WTC11 (cell line): Measurements from ENCODE around the gene ARRDC1. TPM values are rescaled to one million over a fixed set of nuclear protein-coding genes. Genes with fewer than 3 reads are reported as not detected.

ENCODE experiments used
- ATAC-seq: fragments of 200-7000 bp; cut with Tn5 transposase; 2 replicates; pipeline ENCODE4 v1.10.0; 2021; ENCODE audit warnings: mild to moderate bottlenecking, moderate library complexity
- CTCF ChIA-PET: fragments of 300-600 bp; sonication (Branson Sonifier 250); formaldehyde crosslinking; loops from one replicate; lab custom pipeline; 2021; ENCODE audit warnings: antibody characterized with exemption; lab: Charles Lee
- POLR2A ChIA-PET: fragments of 350-600 bp; sonication (Branson Sonifier 250); formaldehyde crosslinking; loops from one replicate; lab custom pipeline; 2021; ENCODE audit warnings: antibody characterized with exemption; lab: Charles Lee
- DNase-seq: peaks from one replicate; pipeline ENCODE4 v3.0.0; 2021; ENCODE audit warnings: low spot score
- H3K27ac Mint-ChIP-seq: 2 replicates; pipeline ENCODE4 v1.8.0; 2021; ENCODE audit warnings: mixed read lengths
- H3K27me3 Mint-ChIP-seq: 2 replicates; pipeline ENCODE4 v1.8.0; 2021; ENCODE audit warnings: low read depth, mild to moderate bottlenecking, moderate library complexity, mixed read lengths
- H3K36me3 Mint-ChIP-seq: 2 replicates; pipeline ENCODE4 v1.8.0; 2021; ENCODE audit warnings: mixed read lengths
- H3K4me1 Mint-ChIP-seq: 2 replicates; pipeline ENCODE4 v1.8.0; 2022; ENCODE audit warnings: mixed read lengths
- H3K4me3 Mint-ChIP-seq: 2 replicates; pipeline ENCODE4 v1.8.0; 2021; ENCODE audit warnings: mild to moderate bottlenecking, moderate library complexity, mixed read lengths
- H3K9me3 Mint-ChIP-seq: 2 replicates; pipeline ENCODE4 v1.8.0; 2021; ENCODE audit warnings: mixed read lengths
- ELF4 ChIP-seq: sonication (generic); formaldehyde crosslinking; IDR thresholded peaks from 2 replicates; pipeline ENCODE4 v1.8.1; 2022; ENCODE audit warnings: low read depth, mild to moderate bottlenecking, moderate library complexity, missing genetic modification reagents
- FOXJ3 ChIP-seq: sonication (generic); formaldehyde crosslinking; IDR thresholded peaks from 2 replicates; pipeline ENCODE4 v1.9.0; 2021; ENCODE audit warnings: missing genetic modification reagents, mild to moderate bottlenecking, borderline replicate concordance
- HMGA2 ChIP-seq: fragments of 250-450 bp; sonication (Bioruptor Pico); IDR thresholded peaks from 2 replicates; pipeline ENCODE4 v1.4.0; 2021; ENCODE audit warnings: mild to moderate bottlenecking, moderate library complexity
- NFATC4 ChIP-seq: fragments of 250-450 bp; sonication (Bioruptor Pico); IDR thresholded peaks from 2 replicates; pipeline ENCODE4 v1.9.0; 2021; ENCODE audit warnings: mild to moderate bottlenecking
- RELA ChIP-seq: sonication (generic); formaldehyde crosslinking; IDR thresholded peaks from 2 replicates; pipeline ENCODE4 v1.8.1; 2022; ENCODE audit warnings: missing genetic modification reagents, mild to moderate bottlenecking, borderline replicate concordance
- ZNF232 ChIP-seq: sonication (generic); formaldehyde crosslinking; IDR thresholded peaks from 2 replicates; pipeline ENCODE4 v1.8.0; 2022; ENCODE audit warnings: mild to moderate bottlenecking, missing genetic modification reagents
- ZNF423 ChIP-seq: fragments of 250-450 bp; sonication (Bioruptor Pico); IDR thresholded peaks from 2 replicates; pipeline ENCODE4 v2.1.2; 2022; ENCODE audit warnings: mild to moderate bottlenecking, moderate library complexity
- total RNA-seq: library from RNA; stranded (reverse); gene quantifications from 3 replicates; pipeline ENCODE4 v1.2.3, GENCODE V29; 2021
- TF ChIP-seq, protein P1 (sequence below): fragments of 250-450 bp; sonication (Bioruptor Pico); IDR thresholded peaks from 2 replicates; pipeline ENCODE4 v1.8.0; 2021; ENCODE audit warnings: mild to moderate bottlenecking
- TF ChIP-seq, protein P2 (sequence below): sonication (generic); formaldehyde crosslinking; IDR thresholded peaks from 2 replicates; pipeline ENCODE4 v1.8.1; 2023; ENCODE audit warnings: mild to moderate bottlenecking, moderate library complexity, missing genetic modification reagents
- TF ChIP-seq, protein P3 (sequence below): sonication (generic); formaldehyde crosslinking; IDR thresholded peaks from 2 replicates; pipeline ENCODE4 v1.8.1; 2022; ENCODE audit warnings: low read depth, mild to moderate bottlenecking, moderate library complexity, missing genetic modification reagents, borderline replicate concordance
- TF ChIP-seq, protein P4 (sequence below): fragments of 250-450 bp; sonication (Bioruptor Pico); IDR thresholded peaks from 2 replicates; pipeline ENCODE4 v1.9.0; 2021; ENCODE audit warnings: mild to moderate bottlenecking
- TF ChIP-seq, protein P5 (sequence below): fragments of 250-450 bp; sonication (Bioruptor Pico); IDR thresholded peaks from 2 replicates; pipeline ENCODE4 v1.9.0; 2021; ENCODE audit warnings: mild to moderate bottlenecking, borderline replicate concordance
- TF ChIP-seq, protein P6 (sequence below): sonication (generic); formaldehyde crosslinking; IDR thresholded peaks from 2 replicates; pipeline ENCODE4 v1.8.0; 2022; ENCODE audit warnings: mild to moderate bottlenecking, missing genetic modification reagents
- TF ChIP-seq, protein P7 (sequence below): sonication (generic); formaldehyde crosslinking; IDR thresholded peaks from 2 replicates; pipeline ENCODE4 v1.8.1; 2022; ENCODE audit warnings: low read depth, missing genetic modification reagents, borderline replicate concordance

The ARRDC1 gene
- total RNA-seq, 1 experiment from 2014 or later, result 41.3 TPM

DNA sequence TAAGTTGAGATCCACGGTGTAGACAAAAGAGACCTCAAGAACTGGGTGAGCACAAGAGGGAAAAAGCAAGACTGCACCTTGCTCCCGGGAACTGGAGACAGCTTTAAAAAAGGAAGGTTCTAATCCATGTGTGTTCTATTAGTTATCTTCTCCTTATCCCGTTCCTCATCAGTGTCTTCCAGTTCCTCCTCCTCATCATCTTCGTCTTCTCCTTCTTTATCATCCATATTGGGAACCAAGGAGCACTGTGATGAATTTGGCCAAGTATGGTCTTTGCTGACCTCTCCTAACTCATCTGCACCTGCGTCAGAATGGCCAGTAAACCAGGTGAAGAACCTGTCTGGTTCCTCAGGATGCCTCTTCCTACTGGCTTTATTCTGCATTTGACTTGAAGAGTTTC is 35.4 kb downstream of the ARRDC1 start:
- Mint-ChIP-seq H3K4me3 (no peak overlapping the region), H3K27me3 (no peaks in the 10 kb centered on the region; the same call in 1 of the 2 replicates), H3K9me3 (no peaks in the 10 kb centered on the region), H3K27ac (peak overlapping the region; percentile 60), H3K4me1 (peaks cover 14% of the 10 kb centered on the region), H3K36me3 (peaks cover 15% of the 10 kb centered on the region)
- ATAC-seq (no peak), DNase-seq (no peak)
- TF ChIP-seq, protein P1, sequence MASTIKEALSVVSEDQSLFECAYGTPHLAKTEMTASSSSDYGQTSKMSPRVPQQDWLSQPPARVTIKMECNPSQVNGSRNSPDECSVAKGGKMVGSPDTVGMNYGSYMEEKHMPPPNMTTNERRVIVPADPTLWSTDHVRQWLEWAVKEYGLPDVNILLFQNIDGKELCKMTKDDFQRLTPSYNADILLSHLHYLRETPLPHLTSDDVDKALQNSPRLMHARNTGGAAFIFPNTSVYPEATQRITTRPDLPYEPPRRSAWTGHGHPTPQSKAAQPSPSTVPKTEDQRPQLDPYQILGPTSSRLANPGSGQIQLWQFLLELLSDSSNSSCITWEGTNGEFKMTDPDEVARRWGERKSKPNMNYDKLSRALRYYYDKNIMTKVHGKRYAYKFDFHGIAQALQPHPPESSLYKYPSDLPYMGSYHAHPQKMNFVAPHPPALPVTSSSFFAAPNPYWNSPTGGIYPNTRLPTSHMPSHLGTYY, result no peak
- TF ChIP-seq ZNF232 (no peak), NFATC4 (CRISPR knock-in tag) (no peak), ELF4 (no peak), HMGA2 (CRISPR knock-in tag) (no peak), ZNF423 (CRISPR knock-in tag) (no peak), RELA (CRISPR knock-in tag) (no peak), FOXJ3 (no peak)
- TF ChIP-seq, protein P2, sequence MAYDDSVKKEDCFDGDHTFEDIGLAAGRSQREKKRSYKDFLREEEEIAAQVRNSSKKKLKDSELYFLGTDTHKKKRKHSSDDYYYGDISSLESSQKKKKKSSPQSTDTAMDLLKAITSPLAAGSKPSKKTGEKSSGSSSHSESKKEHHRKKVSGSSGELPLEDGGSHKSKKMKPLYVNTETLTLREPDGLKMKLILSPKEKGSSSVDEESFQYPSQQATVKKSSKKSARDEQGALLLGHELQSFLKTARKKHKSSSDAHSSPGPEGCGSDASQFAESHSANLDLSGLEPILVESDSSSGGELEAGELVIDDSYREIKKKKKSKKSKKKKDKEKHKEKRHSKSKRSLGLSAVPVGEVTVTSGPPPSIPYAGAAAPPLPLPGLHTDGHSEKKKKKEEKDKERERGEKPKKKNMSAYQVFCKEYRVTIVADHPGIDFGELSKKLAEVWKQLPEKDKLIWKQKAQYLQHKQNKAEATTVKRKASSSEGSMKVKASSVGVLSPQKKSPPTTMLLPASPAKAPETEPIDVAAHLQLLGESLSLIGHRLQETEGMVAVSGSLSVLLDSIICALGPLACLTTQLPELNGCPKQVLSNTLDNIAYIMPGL (CRISPR knock-in tag), result no peak
- TF ChIP-seq, protein P3, sequence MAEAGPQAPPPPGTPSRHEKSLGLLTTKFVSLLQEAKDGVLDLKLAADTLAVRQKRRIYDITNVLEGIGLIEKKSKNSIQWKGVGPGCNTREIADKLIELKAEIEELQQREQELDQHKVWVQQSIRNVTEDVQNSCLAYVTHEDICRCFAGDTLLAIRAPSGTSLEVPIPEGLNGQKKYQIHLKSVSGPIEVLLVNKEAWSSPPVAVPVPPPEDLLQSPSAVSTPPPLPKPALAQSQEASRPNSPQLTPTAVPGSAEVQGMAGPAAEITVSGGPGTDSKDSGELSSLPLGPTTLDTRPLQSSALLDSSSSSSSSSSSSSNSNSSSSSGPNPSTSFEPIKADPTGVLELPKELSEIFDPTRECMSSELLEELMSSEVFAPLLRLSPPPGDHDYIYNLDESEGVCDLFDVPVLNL (CRISPR knock-in tag), result no peak
- TF ChIP-seq, protein P4, sequence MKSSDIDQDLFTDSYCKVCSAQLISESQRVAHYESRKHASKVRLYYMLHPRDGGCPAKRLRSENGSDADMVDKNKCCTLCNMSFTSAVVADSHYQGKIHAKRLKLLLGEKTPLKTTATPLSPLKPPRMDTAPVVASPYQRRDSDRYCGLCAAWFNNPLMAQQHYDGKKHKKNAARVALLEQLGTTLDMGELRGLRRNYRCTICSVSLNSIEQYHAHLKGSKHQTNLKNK, result no peak
- TF ChIP-seq, protein P5, sequence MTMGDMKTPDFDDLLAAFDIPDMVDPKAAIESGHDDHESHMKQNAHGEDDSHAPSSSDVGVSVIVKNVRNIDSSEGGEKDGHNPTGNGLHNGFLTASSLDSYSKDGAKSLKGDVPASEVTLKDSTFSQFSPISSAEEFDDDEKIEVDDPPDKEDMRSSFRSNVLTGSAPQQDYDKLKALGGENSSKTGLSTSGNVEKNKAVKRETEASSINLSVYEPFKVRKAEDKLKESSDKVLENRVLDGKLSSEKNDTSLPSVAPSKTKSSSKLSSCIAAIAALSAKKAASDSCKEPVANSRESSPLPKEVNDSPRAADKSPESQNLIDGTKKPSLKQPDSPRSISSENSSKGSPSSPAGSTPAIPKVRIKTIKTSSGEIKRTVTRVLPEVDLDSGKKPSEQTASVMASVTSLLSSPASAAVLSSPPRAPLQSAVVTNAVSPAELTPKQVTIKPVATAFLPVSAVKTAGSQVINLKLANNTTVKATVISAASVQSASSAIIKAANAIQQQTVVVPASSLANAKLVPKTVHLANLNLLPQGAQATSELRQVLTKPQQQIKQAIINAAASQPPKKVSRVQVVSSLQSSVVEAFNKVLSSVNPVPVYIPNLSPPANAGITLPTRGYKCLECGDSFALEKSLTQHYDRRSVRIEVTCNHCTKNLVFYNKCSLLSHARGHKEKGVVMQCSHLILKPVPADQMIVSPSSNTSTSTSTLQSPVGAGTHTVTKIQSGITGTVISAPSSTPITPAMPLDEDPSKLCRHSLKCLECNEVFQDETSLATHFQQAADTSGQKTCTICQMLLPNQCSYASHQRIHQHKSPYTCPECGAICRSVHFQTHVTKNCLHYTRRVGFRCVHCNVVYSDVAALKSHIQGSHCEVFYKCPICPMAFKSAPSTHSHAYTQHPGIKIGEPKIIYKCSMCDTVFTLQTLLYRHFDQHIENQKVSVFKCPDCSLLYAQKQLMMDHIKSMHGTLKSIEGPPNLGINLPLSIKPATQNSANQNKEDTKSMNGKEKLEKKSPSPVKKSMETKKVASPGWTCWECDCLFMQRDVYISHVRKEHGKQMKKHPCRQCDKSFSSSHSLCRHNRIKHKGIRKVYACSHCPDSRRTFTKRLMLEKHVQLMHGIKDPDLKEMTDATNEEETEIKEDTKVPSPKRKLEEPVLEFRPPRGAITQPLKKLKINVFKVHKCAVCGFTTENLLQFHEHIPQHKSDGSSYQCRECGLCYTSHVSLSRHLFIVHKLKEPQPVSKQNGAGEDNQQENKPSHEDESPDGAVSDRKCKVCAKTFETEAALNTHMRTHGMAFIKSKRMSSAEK (CRISPR knock-in tag), result no peak
- TF ChIP-seq, protein P6, sequence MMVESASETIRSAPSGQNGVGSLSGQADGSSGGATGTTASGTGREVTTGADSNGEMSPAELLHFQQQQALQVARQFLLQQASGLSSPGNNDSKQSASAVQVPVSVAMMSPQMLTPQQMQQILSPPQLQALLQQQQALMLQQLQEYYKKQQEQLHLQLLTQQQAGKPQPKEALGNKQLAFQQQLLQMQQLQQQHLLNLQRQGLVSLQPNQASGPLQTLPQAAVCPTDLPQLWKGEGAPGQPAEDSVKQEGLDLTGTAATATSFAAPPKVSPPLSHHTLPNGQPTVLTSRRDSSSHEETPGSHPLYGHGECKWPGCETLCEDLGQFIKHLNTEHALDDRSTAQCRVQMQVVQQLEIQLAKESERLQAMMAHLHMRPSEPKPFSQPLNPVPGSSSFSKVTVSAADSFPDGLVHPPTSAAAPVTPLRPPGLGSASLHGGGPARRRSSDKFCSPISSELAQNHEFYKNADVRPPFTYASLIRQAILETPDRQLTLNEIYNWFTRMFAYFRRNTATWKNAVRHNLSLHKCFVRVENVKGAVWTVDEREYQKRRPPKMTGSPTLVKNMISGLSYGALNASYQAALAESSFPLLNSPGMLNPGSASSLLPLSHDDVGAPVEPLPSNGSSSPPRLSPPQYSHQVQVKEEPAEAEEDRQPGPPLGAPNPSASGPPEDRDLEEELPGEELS (CRISPR knock-in tag), result no peak
- TF ChIP-seq, protein P7, sequence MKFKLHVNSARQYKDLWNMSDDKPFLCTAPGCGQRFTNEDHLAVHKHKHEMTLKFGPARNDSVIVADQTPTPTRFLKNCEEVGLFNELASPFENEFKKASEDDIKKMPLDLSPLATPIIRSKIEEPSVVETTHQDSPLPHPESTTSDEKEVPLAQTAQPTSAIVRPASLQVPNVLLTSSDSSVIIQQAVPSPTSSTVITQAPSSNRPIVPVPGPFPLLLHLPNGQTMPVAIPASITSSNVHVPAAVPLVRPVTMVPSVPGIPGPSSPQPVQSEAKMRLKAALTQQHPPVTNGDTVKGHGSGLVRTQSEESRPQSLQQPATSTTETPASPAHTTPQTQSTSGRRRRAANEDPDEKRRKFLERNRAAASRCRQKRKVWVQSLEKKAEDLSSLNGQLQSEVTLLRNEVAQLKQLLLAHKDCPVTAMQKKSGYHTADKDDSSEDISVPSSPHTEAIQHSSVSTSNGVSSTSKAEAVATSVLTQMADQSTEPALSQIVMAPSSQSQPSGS (CRISPR knock-in tag), result no peak
- ChIA-PET POLR2A (no interaction called here), CTCF (interaction anchor here (1.7 to 3.3 kb wide), 2 partner anchors 24 to 32 kb away, joined by 3 to 11 read pairs; no protein-coding TSS in a partner anchor)
